ENCODE measurements around the gene CREBL2. TPM values are rescaled to one million over a fixed set of nuclear protein-coding genes. Genes with fewer than 3 reads are reported as not detected.

Gene CREBL2
- total RNA-seq, 2 experiments from 2014 or later: 3.4 to 4.3 TPM

GRCh38 chr12:12626471-12626870, 14.8 kb downstream of the CREBL2 start:
- TF ChIP-seq EZH2phosphoT487 (IDR thresholded peaks at IDR 0.05; ENCODE audit: borderline replicate concordance, low read depth, low read length) (no peak), CTCF (conservative IDR thresholded peaks at IDR 0.05; ENCODE audit: low read length) (no peak)
- Histone ChIP-seq H3K27ac (ENCODE audit: low read depth, low read length, poor library complexity, severe bottlenecking) (no peak overlapping the region), H3K9me3 (ENCODE audit: low read length) (no peaks in the 10 kb centered on the region), H3K79me2 (ENCODE audit: insufficient read depth, low read depth, low read length) (no peaks in the 10 kb centered on the region), H3K4me1 (ENCODE audit: insufficient read depth, low read length, poor library complexity, severe bottlenecking) (no peaks in the 10 kb centered on the region), H2AFZ (ENCODE audit: low read length) (no peak overlapping the region), H3K36me3 (ENCODE audit: insufficient read depth, low read length) (no peaks in the 10 kb centered on the region), H3K4me3 (ENCODE audit: low read depth, low read length, poor library complexity, severe bottlenecking) (no peak overlapping the region), H4K20me1 (ENCODE audit: insufficient read depth, low read length) (no peaks in the 10 kb centered on the region), H3K9me2 (ENCODE audit: insufficient read depth, low read length) (no peaks in the 10 kb centered on the region), H3K4me2 (ENCODE audit: low read length) (no peak overlapping the region)
- intact Hi-C loops (cut with micrococcal nuclease; ENCODE audit: unreplicated experiment): no loop called here
- ChIA-PET CTCF (ENCODE audit: unreplicated experiment) (no interaction called here), POLR2A (interaction anchor here (0.6 to 0.9 kb wide), 6 partner anchors 12 to 402 kb away, joined by 3 to 4 read pairs (median 4); no protein-coding TSS in a partner anchor)
- no peak for DNase-seq (ENCODE audit: low spot score)
- BruUV-seq (replicated peaks): no TSS peak

- H3K9me3 ChIP-seq (ENCODE audit: low read length): no peaks in the 10 kb centered on the region
- CTCF ChIA-PET (ENCODE audit: unreplicated experiment): no interaction called here
- H3K27ac ChIP-seq (ENCODE audit: low read depth, low read length, poor library complexity, severe bottlenecking): no peak overlapping the region
- H3K4me1 ChIP-seq (ENCODE audit: insufficient read depth, low read length, poor library complexity, severe bottlenecking): no peaks in the 10 kb centered on the region
- POLR2A ChIA-PET: interaction anchor here (0.7 kb wide), 4 partner anchors 35 to 401 kb away, joined by 3 to 4 read pairs (median 4); no protein-coding TSS in a partner anchor
- no peaks in the 10 kb centered on the region for H3K79me2 ChIP-seq (ENCODE audit: insufficient read depth, low read depth, low read length)
- H4K20me1 ChIP-seq (ENCODE audit: insufficient read depth, low read length): no peaks in the 10 kb centered on the region
- TF ChIP-seq EZH2phosphoT487 (IDR thresholded peaks at IDR 0.05; ENCODE audit: borderline replicate concordance, low read depth, low read length) (no peak), CTCF (conservative IDR thresholded peaks at IDR 0.05; ENCODE audit: low read length) (no peak)
- H2AFZ ChIP-seq (ENCODE audit: low read length): no peak overlapping the region
- no peak overlapping the region for H3K4me3 ChIP-seq (ENCODE audit: low read depth, low read length, poor library complexity, severe bottlenecking)
- no peaks in the 10 kb centered on the region for H3K9me2 ChIP-seq (ENCODE audit: insufficient read depth, low read length)
- intact Hi-C loops (cut with micrococcal nuclease; ENCODE audit: unreplicated experiment): no loop called here
- H3K36me3 ChIP-seq (ENCODE audit: insufficient read depth, low read length): no peaks in the 10 kb centered on the region
- no TSS peak for BruUV-seq (replicated peaks)
- no peak overlapping the region for H3K4me2 ChIP-seq (ENCODE audit: low read length)
- DNase-seq (ENCODE audit: low spot score): no peak
Measured at GRCh38 chr12:12627308-12627827, 15.7 kb downstream of the CREBL2 start.

GRCh38 chr12:12628013-12628412, 16.3 kb downstream of the CREBL2 start:
- H2AFZ ChIP-seq (ENCODE audit: low read length): no peak overlapping the region
- TF ChIP-seq CTCF (conservative IDR thresholded peaks at IDR 0.05; ENCODE audit: low read length): no peak
- TF ChIP-seq EZH2phosphoT487 (IDR thresholded peaks at IDR 0.05; ENCODE audit: borderline replicate concordance, low read depth, low read length): no peak
- ChIA-PET CTCF (ENCODE audit: unreplicated experiment) (no interaction called here), POLR2A (no interaction called here)
- no peaks in the 10 kb centered on the region for H3K9me3 ChIP-seq (ENCODE audit: low read length)
- BruUV-seq (replicated peaks): no TSS peak
- no peaks in the 10 kb centered on the region for H3K4me1 ChIP-seq (ENCODE audit: insufficient read depth, low read length, poor library complexity, severe bottlenecking)
- DNase-seq (ENCODE audit: low spot score): no peak
- no peak overlapping the region for H3K27ac ChIP-seq (ENCODE audit: low read depth, low read length, poor library complexity, severe bottlenecking)
- H3K4me2 ChIP-seq (ENCODE audit: low read length): no peak overlapping the region
- no peaks in the 10 kb centered on the region for H3K9me2 ChIP-seq (ENCODE audit: insufficient read depth, low read length)
- no peaks in the 10 kb centered on the region for H3K79me2 ChIP-seq (ENCODE audit: insufficient read depth, low read depth, low read length)
- intact Hi-C loops (cut with micrococcal nuclease; ENCODE audit: unreplicated experiment): no loop called here
- no peaks in the 10 kb centered on the region for H3K36me3 ChIP-seq (ENCODE audit: insufficient read depth, low read length)
- H4K20me1 ChIP-seq (ENCODE audit: insufficient read depth, low read length): no peaks in the 10 kb centered on the region
- no peak overlapping the region for H3K4me3 ChIP-seq (ENCODE audit: low read depth, low read length, poor library complexity, severe bottlenecking)

Measured in OCI-LY7 (cell line).